Neural progenitor cell (in vitro differentiated cells): ENCODE measurements around the gene SYNDIG1L. TPM values are rescaled to one million over a fixed set of nuclear protein-coding genes. Genes with fewer than 3 reads are reported as not detected.

Experiments used
- DNase-seq: peaks from one replicate; pipeline ENCODE4 v3.0.0-alpha.2; 2016; ENCODE audit warnings: low spot score
- H2AFZ ChIP-seq: fragments of 200-600 bp; sonication (generic); replicated peaks from 2 replicates; pipeline ENCODE4 v1.6.1; 2016; ENCODE audit warnings: antibody characterized with exemption
- H3F3A ChIP-seq: fragments of 200-600 bp; sonication (generic); 2 replicates; pipeline ENCODE4 v1.6.1; 2016; ENCODE audit warnings: antibody characterized with exemption, low read depth
- H3K27ac ChIP-seq: fragments of 200-600 bp; sonication (generic); 2 replicates; pipeline ENCODE4 v1.5.1; 2016; ENCODE audit warnings: mild to moderate bottlenecking
- H3K27me3 ChIP-seq: fragments of 200-600 bp; sonication (generic); 2 replicates; pipeline ENCODE4 v1.6.1; 2016; ENCODE audit warnings: mild to moderate bottlenecking, moderate library complexity
- H3K36me3 ChIP-seq: fragments of 200-600 bp; sonication (generic); 2 replicates; pipeline ENCODE4 v1.5.1; 2016
- H3K4me1 ChIP-seq: fragments of 200-600 bp; sonication (generic); 2 replicates; pipeline ENCODE4 v1.6.1; 2016; ENCODE audit warnings: mixed run types
- H3K4me2 ChIP-seq: fragments of 200-600 bp; sonication (generic); 2 replicates; pipeline ENCODE4 v1.6.1; 2016
- H3K4me3 ChIP-seq: fragments of 200-600 bp; sonication (generic); 2 replicates; pipeline ENCODE4 v1.5.1; 2016
- H3K79me2 ChIP-seq: fragments of 200-600 bp; sonication (generic); 2 replicates; pipeline ENCODE4 v1.6.1; 2016; ENCODE audit warnings: low read depth
- H3K9ac ChIP-seq: fragments of 200-600 bp; sonication (generic); 2 replicates; pipeline ENCODE4 v1.6.1; 2016
- H3K9me3 ChIP-seq: fragments of 200-600 bp; sonication (generic); 2 replicates; pipeline ENCODE4 v1.5.1; 2016; ENCODE audit warnings: low read depth
- H4K20me1 ChIP-seq: fragments of 200-600 bp; sonication (generic); 2 replicates; pipeline ENCODE4 v1.6.1; 2016; ENCODE audit warnings: low read depth
- H3K27ac Mint-ChIP-seq: 3 replicates; pipeline ENCODE4 v1.8.0; 2021; ENCODE audit warnings: mixed read lengths
- H3K27me3 Mint-ChIP-seq: 2 replicates; pipeline ENCODE4 v1.8.0; 2022; ENCODE audit warnings: low read depth, mild to moderate bottlenecking, inconsistent platforms, moderate library complexity, mixed read lengths; ENCODE audit not compliant: insufficient read depth
- H3K36me3 Mint-ChIP-seq: 3 replicates; pipeline ENCODE4 v1.8.0; 2021; ENCODE audit warnings: mixed read lengths
- H3K4me1 Mint-ChIP-seq: 3 replicates; pipeline ENCODE4 v1.8.0; 2021; ENCODE audit warnings: mixed read lengths
- H3K4me3 Mint-ChIP-seq: 3 replicates; pipeline ENCODE4 v1.8.0; 2021; ENCODE audit warnings: mild to moderate bottlenecking, moderate library complexity, mixed read lengths
- H3K9me3 Mint-ChIP-seq: 3 replicates; pipeline ENCODE4 v1.8.0; 2020; ENCODE audit warnings: mixed read lengths
- EZH2 ChIP-seq: fragments of 200-600 bp; sonication (generic); IDR thresholded peaks from 2 replicates; pipeline ENCODE4 v1.6.1; 2017; ENCODE audit warnings: antibody characterized with exemption, mild to moderate bottlenecking, moderate library complexity
- EZH2phosphoT487 ChIP-seq: fragments of 200-600 bp; sonication (generic); IDR thresholded peaks from 2 replicates; pipeline ENCODE4 v1.6.1; 2017; ENCODE audit warnings: antibody characterized with exemption
- total RNA-seq: library from RNA; depleted of rRNA; stranded (reverse); fragments of >200 nt; gene quantifications from 2 replicates; pipeline ENCODE4 v1.2.3, GENCODE V29; 2015; ENCODE audit warnings: low replicate concordance
- TF ChIP-seq, protein P1 (sequence below): fragments of 200-600 bp; sonication (generic); IDR thresholded peaks from 2 replicates; pipeline ENCODE4 v1.5.1; 2017; ENCODE audit warnings: antibody characterized with exemption, mild to moderate bottlenecking

The SYNDIG1L gene
- total RNA-seq, 1 donor from 2014 or later: not detected

DNA sequence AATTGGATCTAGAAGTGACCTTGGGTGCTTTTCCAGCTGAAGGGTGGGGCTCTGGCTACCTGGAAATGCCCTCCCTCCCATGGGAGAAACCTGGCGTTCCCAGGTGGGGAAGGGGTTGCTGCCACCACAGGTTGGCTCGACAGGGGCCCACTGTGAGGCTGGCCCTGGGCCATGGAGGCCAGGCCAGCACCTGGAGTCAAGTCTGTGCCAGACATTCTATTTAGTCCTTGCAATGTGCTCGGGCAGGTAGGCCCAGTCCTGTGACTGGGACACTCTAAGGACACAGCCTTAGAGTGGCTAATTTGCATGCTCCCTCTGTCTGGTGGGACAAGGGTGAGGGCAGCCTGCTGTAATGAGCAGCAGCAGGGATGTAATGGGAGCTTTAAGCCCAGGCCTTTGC is 65.8 kb downstream of the SYNDIG1L start:
- H3K9me3 ChIP-seq: no peaks in the 10 kb centered on the region
- Mint-ChIP-seq H3K27me3 (no peaks in the 10 kb centered on the region), H3K36me3 (no peaks in the 10 kb centered on the region), H3K27ac (no peak overlapping the region), H3K9me3 (no peaks in the 10 kb centered on the region), H3K4me1 (peaks cover 5% of the 10 kb centered on the region), H3K4me3 (no peak overlapping the region)
- TF ChIP-seq, protein P1, sequence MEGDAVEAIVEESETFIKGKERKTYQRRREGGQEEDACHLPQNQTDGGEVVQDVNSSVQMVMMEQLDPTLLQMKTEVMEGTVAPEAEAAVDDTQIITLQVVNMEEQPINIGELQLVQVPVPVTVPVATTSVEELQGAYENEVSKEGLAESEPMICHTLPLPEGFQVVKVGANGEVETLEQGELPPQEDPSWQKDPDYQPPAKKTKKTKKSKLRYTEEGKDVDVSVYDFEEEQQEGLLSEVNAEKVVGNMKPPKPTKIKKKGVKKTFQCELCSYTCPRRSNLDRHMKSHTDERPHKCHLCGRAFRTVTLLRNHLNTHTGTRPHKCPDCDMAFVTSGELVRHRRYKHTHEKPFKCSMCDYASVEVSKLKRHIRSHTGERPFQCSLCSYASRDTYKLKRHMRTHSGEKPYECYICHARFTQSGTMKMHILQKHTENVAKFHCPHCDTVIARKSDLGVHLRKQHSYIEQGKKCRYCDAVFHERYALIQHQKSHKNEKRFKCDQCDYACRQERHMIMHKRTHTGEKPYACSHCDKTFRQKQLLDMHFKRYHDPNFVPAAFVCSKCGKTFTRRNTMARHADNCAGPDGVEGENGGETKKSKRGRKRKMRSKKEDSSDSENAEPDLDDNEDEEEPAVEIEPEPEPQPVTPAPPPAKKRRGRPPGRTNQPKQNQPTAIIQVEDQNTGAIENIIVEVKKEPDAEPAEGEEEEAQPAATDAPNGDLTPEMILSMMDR: no peak
- TF ChIP-seq EZH2phosphoT487: no peak
- TF ChIP-seq EZH2: no peak
- H4K20me1 ChIP-seq: no peaks in the 10 kb centered on the region
- no peak overlapping the region for H3K4me3 ChIP-seq
- DNase-seq: no peak
- H3K4me1 ChIP-seq: peaks cover 23% of the 10 kb centered on the region
- H3K36me3 ChIP-seq: no peaks in the 10 kb centered on the region
- no peak overlapping the region for H2AFZ ChIP-seq
- H3K27me3 ChIP-seq: no peaks in the 10 kb centered on the region
- peaks cover 35% of the 10 kb centered on the region for H3F3A ChIP-seq
- H3K79me2 ChIP-seq: peaks cover 12% of the 10 kb centered on the region
- no peak overlapping the region for H3K9ac ChIP-seq
- H3K4me2 ChIP-seq: no peak overlapping the region
- peak overlapping the region; percentile 13 for H3K27ac ChIP-seq

DNA sequence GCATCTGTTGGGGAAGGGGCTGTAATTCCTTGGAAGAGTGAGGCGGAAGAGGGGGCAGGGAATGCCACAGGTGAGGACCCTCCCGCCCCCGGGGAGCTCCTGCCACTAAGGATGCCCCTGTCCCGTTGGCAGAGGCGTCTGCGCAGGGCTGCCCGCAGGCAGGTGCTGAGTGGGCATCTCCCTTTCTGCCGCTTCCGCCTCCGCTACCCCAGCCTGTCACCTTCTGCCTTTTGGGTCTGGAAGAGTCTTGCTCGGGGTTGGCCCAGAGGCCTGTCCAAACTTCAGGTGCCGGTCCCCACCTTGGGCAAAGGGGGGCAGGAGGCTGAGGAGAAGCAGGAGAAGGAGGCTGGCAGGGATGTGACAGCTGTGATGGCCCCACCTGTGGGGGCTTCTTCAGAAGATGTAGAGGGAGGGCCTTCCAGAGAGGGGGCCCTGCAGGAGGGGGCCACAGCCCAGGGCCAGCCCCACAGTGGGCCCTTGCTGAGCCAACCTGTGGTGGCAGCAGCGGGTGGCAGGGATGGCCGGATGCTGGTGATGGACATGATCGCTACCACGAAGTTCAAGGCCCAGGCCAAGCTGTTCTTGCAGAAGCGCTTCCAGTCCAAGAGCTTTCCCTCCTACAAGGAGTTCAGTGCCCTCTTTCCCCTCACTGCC is 67.7 kb downstream of the SYNDIG1L start:
- no peaks in the 10 kb centered on the region for H3K9me3 Mint-ChIP-seq
- H3K27ac ChIP-seq: no peak overlapping the region
- H3K79me2 ChIP-seq: peaks cover 31% of the 10 kb centered on the region

DNA sequence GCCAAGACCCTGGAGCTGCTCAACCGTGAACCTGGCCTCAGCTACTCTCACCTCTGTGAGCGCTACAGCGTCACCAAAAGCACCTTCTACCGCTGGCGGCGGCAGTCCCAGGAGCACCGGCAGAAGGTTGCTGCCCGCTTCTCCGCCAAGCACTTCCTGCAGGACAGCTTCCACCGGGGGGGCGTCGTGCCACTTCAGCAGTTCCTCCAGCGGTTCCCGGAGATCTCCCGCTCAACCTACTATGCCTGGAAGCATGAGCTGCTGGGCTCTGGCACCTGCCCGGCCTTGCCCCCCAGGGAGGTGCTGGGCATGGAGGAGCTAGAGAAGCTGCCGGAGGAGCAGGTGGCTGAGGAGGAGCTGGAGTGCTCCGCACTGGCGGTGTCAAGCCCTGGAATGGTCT is 68.4 kb downstream of the SYNDIG1L start:
- Histone ChIP-seq H3K27me3 (no peaks in the 10 kb centered on the region), H3K4me1 (peaks cover 17% of the 10 kb centered on the region), H3K9me3 (no peaks in the 10 kb centered on the region), H3K9ac (no peak overlapping the region), H3K4me2 (no peak overlapping the region), H4K20me1 (no peaks in the 10 kb centered on the region), H3F3A (peaks cover 28% of the 10 kb centered on the region), H2AFZ (no peak overlapping the region), H3K36me3 (no peaks in the 10 kb centered on the region), H3K27ac (no peak overlapping the region), H3K79me2 (peaks cover 38% of the 10 kb centered on the region), H3K4me3 (no peak overlapping the region)
- Mint-ChIP-seq H3K4me3 (no peak overlapping the region), H3K27ac (no peak overlapping the region), H3K9me3 (no peaks in the 10 kb centered on the region), H3K27me3 (no peaks in the 10 kb centered on the region), H3K4me1 (peaks cover 5% of the 10 kb centered on the region), H3K36me3 (no peaks in the 10 kb centered on the region)
- no peak for DNase-seq
- no peak for TF ChIP-seq EZH2phosphoT487
- TF ChIP-seq EZH2: no peak
- TF ChIP-seq, protein P1: no peak

More for the DNA sequence above, 67.7 kb downstream of the SYNDIG1L start:
- Histone ChIP-seq H3K4me1 (peaks cover 18% of the 10 kb centered on the region), H3K27me3 (no peaks in the 10 kb centered on the region), H3K9ac (no peak overlapping the region), H3K36me3 (no peaks in the 10 kb centered on the region), H2AFZ (no peak overlapping the region), H4K20me1 (no peaks in the 10 kb centered on the region), H3K4me2 (no peak overlapping the region), H3F3A (peaks cover 27% of the 10 kb centered on the region), H3K9me3 (no peaks in the 10 kb centered on the region), H3K4me3 (no peak overlapping the region)
- no peak for TF ChIP-seq EZH2phosphoT487
- TF ChIP-seq, protein P1: no peak
- TF ChIP-seq EZH2: no peak
- Mint-ChIP-seq H3K4me1 (peaks cover 5% of the 10 kb centered on the region), H3K4me3 (no peak overlapping the region), H3K36me3 (no peaks in the 10 kb centered on the region), H3K27me3 (no peaks in the 10 kb centered on the region), H3K27ac (no peak overlapping the region)
- DNase-seq: no peak
